GM21786 (cell line): Measurements from ENCODE around the gene COPZ1.
A peak's percentile ranks its signal among the peaks of the same experiment; 100 is the strongest.
"Not testable (repeated sequence)": the region's sequence is repeated elsewhere in the genome, so short reads cannot be mapped to it uniquely, and the experiment has no call there.

ENCODE experiments used
- ATAC-seq: cut with Tn5 transposase; IDR thresholded peaks from one replicate; pipeline ENCODE4 v1.9.1; 2021; ENCODE audit not compliant: unreplicated experiment

The COPZ1 gene, protein sequence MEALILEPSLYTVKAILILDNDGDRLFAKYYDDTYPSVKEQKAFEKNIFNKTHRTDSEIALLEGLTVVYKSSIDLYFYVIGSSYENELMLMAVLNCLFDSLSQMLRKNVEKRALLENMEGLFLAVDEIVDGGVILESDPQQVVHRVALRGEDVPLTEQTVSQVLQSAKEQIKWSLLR

DNA sequence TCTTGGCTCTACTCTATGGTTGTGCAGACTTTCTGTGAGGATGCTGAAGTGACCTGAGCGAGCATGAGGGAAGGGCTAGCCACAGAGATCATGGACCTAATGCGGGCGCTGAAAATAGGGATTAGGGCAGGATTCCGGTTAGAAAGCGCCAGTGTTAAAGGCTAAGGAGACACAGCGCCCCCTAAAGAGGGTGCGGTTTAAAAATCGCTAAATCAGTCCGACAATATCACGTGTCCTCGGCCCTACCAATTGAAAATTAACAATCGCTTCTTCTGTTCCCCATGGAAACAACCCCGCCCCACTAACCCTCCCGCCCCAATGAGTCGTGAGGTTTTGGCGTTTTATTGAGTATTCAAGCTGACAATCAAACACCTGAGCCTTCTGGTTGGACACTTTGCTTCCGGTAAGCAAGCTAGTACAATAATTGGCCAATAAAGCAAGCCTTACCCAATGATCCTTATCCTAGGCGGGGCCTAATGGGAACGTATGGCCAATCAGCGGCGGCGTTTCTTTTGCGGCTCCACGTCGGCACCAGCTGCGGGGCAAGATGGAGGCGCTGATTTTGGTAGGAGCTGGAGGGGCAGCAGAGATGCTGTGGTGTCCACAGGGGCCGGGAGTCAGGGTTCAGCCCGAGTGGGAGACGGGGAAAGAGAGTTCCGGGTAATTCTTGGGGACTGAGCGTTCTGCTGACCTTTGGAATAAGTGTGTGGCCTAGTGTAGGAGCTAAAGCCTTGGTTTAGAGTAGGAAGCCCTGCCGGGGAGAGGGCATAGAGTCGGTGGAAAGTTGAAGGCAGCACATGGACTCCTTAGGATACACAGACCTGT, at the start of gene COPZ1:
Gene COPZ1 (plus strand): TSS at position 515 of the 825 bp plus-strand sequence. CDS start 33 bp downstream, at position 548.
- peak; percentile 98 for ATAC-seq

DNA sequence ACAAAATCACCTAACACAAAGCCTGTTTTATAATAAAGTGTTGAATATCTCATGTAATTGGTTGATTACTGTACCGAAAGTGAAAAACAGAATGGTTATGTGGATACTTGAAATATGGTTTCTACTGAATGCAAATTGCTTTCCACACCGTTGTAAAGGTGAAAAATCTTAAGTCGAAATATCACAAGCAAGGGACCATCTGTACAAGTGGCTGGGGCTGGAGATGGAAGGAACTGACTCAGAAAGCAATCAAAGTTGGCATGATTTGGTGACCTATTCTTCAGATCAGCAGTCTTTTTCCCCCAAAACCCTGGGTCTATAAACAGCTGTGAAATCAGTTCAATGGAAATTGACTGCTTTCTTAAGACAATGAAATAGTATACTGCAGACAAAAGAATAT, 48.6 kb upstream of the COPZ1 start:
- no peak for ATAC-seq

DNA sequence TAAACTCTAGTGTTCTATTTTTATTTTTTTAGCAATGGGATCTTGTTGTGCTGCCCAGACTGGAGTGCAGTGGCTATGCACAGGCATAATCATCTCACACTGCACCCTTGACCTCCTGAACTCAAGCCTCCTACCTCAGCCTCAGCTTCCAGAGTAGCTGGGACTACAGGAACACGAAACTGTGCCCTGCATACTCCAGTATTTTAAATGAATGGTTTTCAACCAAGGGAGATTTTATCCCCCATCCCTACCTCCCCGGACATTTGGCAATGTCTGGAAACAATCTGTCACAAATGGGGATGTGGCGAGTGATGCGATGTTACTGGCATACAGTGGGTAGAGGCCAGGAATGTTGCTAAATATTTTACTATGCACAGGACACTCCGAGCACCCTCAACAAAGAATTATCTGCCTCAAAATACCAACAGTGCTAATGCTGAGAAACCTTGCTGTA, 47.1 kb upstream of the COPZ1 start:
- no peak for ATAC-seq

DNA sequence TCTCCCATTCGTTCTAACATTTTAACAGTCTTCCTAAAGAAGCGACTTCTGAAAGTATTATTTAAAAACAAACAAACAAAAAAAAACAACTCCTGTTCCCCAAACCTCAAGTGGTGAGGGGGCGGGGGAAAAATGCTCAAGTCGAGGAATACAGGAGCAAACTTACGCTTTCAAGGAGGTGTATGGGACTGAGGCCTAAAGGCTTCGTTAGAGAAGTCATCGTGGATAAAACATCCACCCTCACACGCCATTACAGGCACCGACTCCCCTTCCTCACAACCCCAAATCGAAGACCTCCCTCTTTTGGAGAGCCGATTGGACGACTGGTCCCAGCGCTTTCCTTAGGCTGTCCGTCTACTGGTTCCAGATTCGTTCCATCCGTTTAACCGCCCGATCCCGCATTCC, 45.7 kb upstream of the COPZ1 start:
- no peak for ATAC-seq

DNA sequence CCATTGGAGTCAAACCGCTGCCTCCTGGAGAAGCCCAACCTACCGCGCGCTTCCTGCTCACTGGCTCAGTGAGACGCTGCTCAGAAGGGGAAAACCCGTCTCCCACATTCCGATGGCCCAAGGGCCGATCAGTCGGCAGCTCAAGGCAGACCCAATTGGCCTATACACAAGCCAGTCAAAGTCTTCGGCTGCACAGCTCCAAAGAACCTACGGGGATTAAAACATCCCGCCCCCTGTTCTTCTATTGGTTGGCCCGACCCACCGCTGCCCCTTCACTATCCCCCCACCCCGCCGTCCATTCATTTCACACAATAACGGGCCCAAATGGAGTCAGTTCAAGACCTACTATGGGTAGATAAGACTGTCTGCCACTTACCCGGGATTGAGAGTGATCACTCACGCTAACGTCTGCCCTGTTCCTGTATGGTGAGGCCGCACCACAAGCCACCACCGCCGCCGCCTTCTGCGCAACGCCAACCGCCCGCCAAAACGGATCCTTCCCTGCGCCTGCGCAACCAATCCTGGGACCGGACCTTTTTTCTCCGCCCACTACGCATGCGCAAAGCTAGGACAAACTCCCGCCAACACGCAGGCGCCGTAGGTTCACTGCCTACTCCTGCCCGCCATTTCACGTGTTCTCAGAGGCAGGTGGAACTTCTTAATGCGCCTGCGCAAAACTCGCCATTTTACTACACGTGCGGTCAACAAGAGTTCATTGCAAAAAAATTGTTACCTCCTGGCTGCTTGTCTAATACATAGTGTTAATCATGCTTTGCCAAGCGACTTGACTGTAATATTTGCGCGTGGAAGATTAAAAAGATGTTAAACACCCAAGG, 45.1 kb upstream of the COPZ1 start, which contains the start of gene CBX5:
Gene CBX5 (minus strand): TSS at position 491 of the 836 bp plus-strand sequence. CDS start 22,472 bp downstream, outside the sequence.
- ATAC-seq: peak; percentile 77

DNA sequence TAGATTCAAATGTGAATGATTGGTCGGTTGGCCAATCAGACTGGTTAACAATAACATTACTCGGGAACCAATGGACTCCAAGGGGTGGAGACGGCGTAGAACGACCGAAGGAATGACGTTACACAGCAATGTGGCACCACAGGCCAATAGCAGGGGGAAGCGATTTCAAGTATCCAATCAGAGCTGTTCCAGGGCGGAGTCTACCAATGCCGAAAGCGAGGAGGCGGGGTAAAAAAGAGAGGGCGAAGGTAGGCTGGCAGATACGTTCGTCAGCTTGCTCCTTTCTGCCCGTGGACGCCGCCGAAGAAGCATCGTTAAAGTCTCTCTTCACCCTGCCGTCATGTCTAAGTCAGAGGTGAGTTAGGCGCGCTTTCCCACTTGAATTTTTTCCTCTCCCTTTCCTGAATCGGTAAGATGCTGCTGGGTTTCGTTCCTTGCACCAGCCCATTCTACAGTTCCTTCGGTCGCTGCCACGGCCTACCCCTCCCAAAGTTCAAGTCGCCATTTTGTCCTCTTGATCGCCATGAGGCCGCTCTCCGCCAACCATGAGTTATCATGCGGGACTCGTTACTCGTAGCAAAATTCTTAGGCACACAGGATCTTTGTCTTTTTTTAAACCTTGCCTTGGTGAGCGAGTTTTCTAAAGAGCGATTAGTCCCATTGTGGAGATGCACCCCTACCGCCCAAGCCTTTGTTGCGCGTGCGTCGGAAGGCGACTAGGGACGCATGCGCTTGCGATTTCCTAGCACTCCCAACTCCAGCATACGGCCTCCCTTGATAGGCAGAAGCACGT, 44.3 kb upstream of the COPZ1 start, which contains the start of gene HNRNPA1:
Gene HNRNPA1 (plus strand): TSS at position 259 of the 793 bp plus-strand sequence. CDS start 82 bp downstream, at position 341.
- peak; percentile 92 for ATAC-seq

DNA sequence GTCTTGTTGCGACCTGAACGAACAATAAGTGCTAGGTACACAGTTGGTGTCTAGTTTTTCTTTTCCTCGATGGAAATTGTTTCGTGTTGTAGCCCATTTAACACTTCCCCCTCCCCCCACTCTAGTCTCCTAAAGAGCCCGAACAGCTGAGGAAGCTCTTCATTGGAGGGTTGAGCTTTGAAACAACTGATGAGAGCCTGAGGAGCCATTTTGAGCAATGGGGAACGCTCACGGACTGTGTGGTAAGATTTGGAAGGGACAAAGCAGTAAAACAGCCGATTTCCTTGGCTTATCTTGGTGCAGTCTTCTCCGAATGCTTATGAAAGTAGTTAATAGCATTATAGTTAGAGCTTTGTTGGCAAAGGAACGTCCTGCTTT, 43.7 kb upstream of the COPZ1 start:
- ATAC-seq: not testable (repeated sequence)

DNA sequence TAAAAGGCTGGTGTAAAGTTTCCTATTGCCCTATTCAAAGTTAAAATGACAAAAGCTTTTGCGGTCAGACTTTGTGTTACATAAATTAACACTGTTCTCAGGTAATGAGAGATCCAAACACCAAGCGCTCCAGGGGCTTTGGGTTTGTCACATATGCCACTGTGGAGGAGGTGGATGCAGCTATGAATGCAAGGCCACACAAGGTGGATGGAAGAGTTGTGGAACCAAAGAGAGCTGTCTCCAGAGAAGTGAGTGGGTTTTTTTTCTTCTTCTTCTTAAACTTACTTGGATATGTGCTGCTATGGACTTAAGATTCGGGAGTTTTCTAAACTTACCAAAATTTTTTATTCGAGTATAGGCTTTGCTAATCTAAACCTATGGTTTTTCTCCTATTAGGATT, 43.2 kb upstream of the COPZ1 start:
- not testable (repeated sequence) for ATAC-seq

DNA sequence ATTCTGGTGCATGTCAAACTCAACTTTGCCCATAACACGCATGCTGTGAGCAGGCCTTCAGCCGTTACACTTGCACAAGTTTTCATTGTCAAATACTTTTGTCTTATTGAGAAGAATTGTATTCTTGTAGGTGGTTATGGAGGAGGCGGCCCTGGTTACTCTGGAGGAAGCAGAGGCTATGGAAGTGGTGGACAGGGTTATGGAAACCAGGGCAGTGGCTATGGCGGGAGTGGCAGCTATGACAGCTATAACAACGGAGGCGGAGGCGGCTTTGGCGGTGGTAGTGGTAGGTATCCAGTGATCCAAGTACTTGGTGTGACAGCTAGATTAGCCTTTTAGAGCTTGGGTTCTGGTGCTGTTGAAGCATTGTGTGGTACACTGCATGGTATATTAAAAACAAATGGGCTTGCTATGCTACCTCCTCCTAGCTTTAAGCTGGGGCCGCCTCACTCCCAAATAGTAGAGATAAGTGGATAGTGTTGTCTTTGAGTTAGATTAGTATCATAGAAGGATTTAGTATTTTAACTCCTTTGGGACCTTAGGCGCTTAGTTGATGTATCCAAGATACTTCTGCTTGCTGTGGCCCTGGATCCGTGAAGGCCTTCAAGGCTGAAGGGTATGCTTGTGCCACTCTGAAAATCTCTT, 41.9 kb upstream of the COPZ1 start:
- no peak for ATAC-seq

DNA sequence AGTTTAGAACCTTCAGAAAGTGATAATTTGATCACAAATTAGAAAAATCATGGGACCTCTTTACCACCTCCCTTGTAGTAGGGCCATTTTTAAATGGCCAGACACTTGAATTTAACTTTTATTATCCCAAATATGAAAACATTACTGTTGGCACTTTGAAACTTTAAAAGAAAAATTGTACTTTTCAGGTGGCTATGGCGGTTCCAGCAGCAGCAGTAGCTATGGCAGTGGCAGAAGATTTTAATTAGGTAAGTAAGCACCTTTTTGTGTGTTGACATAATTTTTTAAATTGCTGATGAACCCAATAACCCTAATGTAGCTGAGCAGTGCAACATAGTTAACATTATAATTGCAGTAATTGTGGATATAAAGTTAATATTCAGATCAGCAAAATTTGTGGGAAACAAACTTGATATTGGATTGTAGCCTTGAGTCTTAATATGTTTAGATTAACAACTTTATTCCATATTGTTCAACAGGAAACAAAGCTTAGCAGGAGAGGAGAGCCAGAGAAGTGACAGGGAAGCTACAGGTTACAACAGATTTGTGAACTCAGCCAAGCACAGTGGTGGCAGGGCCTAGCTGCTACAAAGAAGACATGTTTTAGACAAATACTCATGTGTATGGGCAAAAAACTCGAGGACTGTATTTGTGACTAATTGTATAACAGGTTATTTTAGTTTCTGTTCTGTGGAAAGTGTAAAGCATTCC, 40.7 kb upstream of the COPZ1 start:
- not testable (repeated sequence) for ATAC-seq

DNA sequence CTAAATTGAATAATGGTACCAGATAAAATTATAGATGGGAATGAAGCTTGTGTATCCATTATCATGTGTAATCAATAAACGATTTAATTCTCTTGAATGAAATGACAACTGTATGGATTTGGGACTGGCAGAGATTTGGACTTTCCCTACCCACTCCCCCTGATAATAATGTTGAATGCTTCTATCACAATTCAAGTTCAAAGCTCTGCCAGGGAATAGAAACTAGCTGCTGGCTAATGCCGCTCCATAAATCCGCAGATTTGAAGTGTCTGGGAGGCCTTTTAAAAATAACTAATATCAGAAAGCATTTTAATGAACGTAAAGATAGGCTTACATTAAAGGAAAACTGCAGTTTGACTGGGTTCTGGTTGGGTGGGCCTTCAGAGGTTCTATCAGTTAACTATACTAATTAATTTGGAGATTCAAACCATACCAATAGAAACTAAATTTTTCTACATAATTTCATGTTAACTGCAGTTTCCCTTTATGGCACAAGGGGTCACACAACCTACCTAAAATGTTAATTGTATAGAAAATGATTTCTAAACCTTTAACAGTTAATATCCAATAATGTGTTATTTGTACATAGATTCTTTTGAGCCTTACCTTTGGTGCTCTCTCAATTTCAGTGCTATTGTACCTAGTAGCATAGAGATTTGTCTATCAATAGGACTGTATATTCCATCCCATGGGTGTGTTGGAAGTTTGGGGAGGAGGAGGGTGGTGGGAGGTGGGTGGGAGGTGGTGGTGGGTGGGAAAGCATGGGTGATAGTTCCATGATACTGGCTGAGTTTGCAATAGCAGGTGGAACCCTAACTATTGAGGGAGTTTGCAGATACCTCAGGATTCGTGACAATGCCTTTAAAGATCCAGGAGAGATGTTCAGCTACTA, 39.5 kb upstream of the COPZ1 start:
- no peak for ATAC-seq

DNA sequence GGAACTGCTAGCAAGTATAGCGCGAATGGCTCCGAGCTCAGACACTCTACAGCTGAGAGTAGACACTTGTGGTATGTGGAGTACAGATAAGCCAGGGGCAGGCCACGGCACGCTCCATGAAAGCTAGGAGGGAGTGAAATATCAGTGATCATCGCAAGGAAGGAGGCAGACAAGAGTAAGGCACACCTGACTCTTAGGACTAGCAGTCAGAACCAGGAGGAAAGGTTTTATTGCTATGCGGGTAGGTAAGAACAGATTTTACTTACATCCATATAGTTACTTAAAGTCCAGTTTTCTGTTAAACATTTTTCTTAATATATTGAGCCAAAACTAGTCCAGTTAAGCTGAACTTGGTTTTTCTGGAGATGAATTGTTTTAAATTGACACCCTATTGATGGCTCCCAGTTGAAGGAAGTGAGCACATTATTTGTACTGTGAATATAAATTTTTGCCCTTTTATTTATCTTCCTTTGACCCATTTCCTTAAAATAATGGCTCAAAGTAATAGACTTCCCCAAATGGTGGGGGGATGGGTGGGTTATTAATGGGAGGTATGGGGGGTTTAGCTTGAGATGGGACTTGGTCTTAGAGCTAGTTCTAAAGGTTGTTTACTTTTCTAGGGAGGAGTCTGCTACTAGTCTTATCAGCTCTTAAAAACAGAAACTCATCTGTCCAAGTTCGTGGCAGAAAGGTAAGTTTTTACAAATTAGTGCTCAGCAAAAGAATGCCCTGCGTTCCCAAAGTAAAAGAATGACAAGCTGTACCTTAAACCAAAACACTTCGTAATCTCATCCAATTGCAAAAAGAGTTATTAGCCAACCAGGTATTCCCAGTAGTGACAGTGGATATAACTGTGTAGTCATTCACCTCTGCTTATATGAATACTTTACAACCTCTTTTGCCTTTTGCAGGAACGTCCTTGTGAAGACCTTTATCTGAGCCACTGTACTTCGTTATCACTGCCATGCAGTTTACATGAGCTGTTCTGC, 38.6 kb upstream of the COPZ1 start:
- ATAC-seq: no peak

DNA sequence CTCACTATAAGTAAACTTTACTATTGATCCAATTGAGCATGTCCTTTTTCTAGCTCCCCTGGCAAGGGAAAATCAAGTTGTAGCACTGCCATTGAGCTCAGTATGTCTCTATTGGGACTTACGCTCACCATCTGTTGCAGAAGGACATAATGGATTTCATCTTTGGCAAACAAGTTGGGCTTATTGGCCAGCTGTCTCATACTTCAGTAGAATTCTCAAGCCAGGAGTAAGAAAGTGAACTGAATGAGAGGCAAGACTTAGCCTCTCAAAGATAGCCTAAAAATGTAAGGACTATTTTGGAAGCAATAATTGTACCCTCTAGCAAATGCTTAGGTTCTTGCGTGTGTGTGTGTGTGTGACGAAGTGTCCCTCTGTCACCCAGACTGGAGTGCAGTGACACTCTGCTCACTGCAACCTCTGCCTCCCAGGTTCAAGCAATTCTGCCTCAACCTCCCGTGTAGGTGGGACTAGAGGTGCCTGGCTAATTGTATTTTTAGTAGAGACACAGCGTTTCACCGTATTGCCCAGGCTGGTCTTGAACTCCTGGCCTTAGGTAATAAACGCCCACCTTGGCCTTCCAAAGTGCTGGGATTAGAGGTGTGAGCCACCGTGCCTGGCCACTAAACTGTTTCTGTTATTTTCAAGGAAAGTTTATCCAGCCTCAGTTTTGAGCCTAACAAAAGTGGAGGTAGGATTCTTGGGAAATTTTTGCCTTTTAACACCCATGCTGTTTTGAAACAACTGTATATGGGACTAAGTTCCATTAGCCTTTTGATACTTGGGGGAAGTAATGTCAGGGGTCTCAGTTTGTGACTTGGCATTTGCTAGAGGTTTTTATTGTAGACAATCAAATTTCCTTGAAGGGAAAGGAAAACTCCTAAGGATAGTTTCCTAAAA, 37.4 kb upstream of the COPZ1 start:
- no peak for ATAC-seq

DNA sequence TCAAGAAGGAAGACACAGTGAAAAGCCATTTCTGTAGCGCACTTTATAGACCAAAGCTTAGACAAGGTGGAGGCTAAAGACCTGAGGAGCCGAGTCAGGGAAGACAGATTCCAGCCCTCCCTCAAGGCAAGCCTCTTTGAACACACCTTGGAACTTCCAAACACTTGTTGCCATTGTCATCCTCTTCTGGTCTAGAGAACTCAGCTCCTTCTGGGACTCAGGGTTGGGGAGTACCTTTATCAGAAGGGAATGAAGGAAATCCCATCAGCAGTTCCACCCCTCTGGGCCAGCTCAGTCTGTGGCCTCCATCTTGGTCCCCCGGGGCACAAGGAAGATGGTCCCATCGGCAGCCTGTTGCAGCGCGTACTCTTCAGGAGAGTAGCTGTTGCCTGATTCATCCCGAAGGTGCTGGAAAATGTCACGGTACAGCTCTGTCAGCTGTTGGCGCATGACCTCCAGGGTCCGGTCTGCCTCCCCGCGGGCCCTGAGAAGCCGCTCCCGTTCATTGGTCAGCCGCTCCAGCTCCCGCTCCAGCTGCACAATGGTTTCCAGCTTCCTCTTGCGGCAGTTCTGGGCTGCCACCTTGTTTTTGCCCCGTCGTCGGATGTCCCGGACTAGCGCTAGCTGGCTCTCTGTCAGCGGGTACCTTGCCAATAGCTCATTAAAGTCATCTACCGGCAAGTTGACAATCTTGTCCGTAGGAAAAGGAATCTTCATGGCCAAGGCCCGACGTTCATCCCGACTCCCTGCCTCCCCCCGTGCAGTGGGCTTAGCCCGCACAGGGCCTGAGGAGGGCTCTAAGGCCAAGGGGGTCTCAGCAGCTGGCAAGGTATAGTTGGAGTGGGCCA, 32.6 kb upstream of the COPZ1 start:
- ATAC-seq: no peak

DNA sequence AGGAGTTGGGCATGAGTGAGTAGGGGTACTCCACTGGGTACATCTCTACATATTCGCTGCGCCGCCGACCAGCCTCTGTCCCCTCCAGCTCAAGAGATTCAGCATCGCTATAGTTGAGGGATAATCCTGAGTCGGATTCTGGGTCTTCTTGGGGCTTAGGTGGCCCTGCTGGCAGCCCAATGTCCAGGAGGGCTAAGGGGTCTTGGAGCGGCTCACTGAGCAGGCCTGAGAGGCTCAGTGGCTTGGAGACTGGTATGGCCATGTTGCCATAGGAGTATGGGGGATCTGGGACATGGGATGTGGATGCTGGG, 32.0 kb upstream of the COPZ1 start:
- no peak for ATAC-seq
